HG03521 (cell line): ENCODE results near the gene ICA1L.
"Not testable (repeated sequence)": the region's sequence is repeated elsewhere in the genome, so short reads cannot be mapped to it uniquely, and the experiment has no call there.

Experiments used
- ATAC-seq: cut with Tn5 transposase; IDR thresholded peaks from one replicate; pipeline ENCODE4 v1.9.1; 2021; ENCODE audit warnings: mild to moderate bottlenecking, moderate library complexity; ENCODE audit not compliant: unreplicated experiment

Gene ICA1L

GRCh38 chr2:202847693-202848524, 23.7 kb downstream of the ICA1L start:
- no peak for ATAC-seq

GRCh38 chr2:202844656-202845055, 26.9 kb downstream of the ICA1L start:
- ATAC-seq: no peak

- ATAC-seq: no peak
Measured at GRCh38 chr2:202842690-202843089, 28.9 kb downstream of the ICA1L start.

- no peak for ATAC-seq
Measured at GRCh38 chr2:202841090-202841867, 30.3 kb downstream of the ICA1L start.

- ATAC-seq: no peak
Measured at GRCh38 chr2:202831242-202832220, 40.0 kb downstream of the ICA1L start.

GRCh38 chr2:202824901-202825300, 46.7 kb downstream of the ICA1L start:
- ATAC-seq: no peak

- no peak for ATAC-seq
Measured at GRCh38 chr2:202822411-202822810, 49.2 kb downstream of the ICA1L start.

GRCh38 chr2:202821206-202822160, 50.1 kb downstream of the ICA1L start:
- ATAC-seq: no peak

- no peak for ATAC-seq
Measured at GRCh38 chr2:202818321-202818720, 53.2 kb downstream of the ICA1L start.

- ATAC-seq: no peak
Measured at GRCh38 chr2:202817771-202818170, 53.8 kb downstream of the ICA1L start.

GRCh38 chr2:202815548-202816360, 55.8 kb downstream of the ICA1L start:
- no peak for ATAC-seq

- ATAC-seq: no peak
Measured at GRCh38 chr2:202814226-202814625, 57.3 kb downstream of the ICA1L start.

GRCh38 chr2:202813387-202813786, 58.2 kb downstream of the ICA1L start:
- ATAC-seq: no peak

GRCh38 chr2:202808754-202809153, 62.8 kb downstream of the ICA1L start:
- no peak for ATAC-seq

GRCh38 chr2:202807431-202808138, 64.0 kb downstream of the ICA1L start:
- ATAC-seq: not testable (repeated sequence)

GRCh38 chr2:202805911-202806310, 65.7 kb downstream of the ICA1L start:
- not testable (repeated sequence) for ATAC-seq

GRCh38 chr2:202797944-202798343, 73.6 kb downstream of the ICA1L start:
- no peak for ATAC-seq

GRCh38 chr2:202790676-202791075, 80.9 kb downstream of the ICA1L start:
- no peak for ATAC-seq
